Activated CD4-positive, alpha-beta T cell treated with anti-CD3 and anti-CD28 coated beads for 48 hours (primary cell): ENCODE data around the gene NEDD4L.
"Not testable (repeated sequence)": the region's sequence is repeated elsewhere in the genome, so short reads cannot be mapped to it uniquely, and the experiment has no call there.

Source experiments
- DNase-seq: peaks from one replicate; pipeline ENCODE4 v3.0.0-alpha.2; 2020

The NEDD4L gene

DNA sequence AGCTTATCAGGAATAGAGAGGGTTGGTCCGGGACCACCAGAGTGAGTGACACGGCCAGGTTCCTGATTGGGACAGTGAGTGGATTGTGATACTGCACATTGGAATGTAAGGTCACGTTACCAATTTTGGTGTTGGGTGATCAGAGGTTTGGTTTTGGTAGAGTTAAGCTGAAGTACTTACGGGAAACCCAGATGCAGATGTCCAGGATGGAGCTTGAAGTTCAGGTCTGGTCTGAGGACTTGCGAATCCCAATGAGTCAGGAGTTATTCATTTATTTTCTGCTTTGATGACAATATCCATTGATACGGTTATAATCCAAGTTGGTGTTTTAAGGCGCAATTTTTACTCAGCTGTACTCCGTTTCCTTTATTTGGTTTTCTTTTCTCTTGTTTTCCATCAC is 311.2 kb downstream of the NEDD4L start:
- DNase-seq: no peak

DNA sequence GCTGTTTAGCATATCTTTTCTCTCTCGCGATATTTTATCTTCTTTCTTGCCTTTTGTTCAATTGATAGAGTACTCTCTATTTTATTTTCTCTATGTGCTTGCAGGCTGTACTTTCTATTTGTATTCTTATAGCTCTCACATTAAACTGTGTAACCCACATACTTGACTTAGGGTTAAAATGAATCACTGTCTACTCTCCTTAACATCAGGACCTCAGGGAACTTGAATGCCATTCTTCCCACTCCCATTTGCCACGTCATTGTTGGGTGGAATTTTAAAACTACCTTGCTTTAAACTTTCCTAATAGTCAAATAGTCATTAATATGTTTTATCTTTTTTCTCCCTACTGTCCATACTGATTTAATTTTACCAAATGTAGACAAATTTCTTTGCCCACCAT is 315.2 kb downstream of the NEDD4L start:
- no peak for DNase-seq

DNA sequence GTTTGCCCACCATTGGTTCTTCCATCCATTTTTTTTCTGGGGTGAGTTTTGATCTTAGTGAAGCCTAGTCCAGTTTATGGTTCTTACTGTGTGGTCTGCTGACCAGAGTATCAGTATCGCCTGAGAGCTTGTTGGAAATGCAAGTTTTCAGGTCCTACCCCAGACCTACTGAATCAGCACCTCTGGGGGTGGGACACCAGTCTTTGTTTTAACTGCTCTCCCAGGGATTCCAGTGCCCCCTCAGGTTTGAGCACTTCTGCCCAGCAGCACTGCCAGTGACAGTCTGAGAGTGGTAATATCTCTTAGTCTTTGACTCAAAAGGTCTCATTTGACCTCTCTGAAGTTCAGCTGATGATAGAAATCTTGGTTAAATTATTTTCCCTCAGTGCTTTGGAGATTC is 315.6 kb downstream of the NEDD4L start:
- DNase-seq: no peak

DNA sequence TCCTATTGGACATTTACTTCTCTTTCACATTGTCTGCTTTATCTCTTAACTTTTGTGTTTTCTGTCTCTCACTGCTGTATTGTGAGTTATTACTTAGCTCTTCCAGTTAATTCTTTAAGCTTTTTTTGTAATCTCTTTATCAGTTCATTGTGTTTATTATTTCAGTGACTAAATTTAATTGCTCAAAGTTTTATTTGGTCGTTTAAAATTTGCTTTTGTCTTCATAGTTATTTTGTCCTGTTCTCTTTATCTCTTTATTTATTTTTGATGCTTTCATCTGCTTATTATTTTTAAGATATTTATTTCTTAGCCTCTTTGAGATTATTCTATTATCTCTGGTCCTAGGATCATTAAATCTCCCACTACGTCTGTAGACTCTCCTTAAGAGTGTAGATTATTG is 316.3 kb downstream of the NEDD4L start:
- DNase-seq: no peak

DNA sequence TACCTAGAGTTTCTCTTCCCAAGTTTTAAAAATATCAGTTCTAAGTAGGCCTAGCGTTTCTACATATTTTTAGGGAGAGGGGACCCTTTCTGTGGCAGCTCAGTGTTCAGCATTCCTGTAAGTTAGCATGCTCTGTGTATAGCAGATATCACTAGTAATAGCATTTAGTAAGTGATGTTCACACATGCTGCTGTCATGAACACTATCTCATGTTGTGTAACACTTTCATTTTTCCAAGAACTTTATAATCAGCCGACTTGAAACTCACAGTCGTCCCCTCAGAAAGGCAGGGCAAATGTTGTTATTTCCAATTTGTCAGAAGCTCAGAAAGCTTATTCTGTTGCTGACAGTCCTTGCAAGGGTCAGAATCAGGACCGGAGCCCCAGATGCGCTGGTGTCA is 317.2 kb downstream of the NEDD4L start:
- DNase-seq: no peak

DNA sequence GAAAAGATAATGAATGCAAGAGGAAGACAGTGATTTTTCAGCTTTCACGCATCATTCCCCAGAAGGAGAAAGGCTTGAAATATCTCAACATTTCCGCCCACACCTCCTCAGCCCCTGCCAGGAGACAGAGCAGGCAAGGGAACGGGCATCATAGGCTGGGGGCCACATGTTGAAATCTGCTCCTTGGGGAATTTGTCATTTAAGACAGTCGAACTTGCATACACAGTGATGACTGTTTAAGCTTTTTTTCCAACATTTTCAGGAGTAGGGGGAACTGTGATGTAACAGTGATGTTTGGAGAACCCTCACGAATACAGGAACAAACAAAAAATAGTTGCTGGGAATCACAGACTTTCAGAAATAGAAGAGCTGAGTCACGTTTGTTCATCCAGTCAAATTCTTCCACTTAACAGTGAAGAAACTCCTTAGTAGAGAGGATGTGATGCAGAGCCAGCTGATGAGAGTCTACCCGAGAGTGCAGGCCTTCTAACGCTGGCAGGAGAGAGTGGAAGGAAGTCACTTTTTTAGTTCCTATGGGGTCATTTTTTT is 318.1 kb downstream of the NEDD4L start:
- no peak for DNase-seq

DNA sequence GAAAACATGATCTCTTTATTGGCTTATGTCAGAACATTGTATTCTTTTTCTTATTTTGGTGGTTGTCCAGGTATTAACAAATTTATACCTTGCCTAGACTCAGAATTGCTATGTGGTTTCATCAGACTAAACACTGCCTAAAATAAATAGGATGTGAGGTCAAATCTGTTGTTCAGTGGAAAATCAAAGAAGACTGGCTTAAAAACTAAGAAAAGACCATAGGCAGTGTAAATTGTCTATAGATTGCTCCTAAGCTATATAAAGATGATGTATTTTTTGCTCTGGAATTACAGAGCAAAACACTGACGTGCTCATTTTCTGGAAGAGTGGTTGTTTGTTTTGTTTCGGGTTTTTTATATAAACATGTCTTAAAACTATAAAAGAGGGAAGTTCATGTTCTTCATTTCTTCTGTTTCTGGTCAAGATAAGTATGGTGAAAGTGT is 318.8 kb downstream of the NEDD4L start:
- DNase-seq: no peak

DNA sequence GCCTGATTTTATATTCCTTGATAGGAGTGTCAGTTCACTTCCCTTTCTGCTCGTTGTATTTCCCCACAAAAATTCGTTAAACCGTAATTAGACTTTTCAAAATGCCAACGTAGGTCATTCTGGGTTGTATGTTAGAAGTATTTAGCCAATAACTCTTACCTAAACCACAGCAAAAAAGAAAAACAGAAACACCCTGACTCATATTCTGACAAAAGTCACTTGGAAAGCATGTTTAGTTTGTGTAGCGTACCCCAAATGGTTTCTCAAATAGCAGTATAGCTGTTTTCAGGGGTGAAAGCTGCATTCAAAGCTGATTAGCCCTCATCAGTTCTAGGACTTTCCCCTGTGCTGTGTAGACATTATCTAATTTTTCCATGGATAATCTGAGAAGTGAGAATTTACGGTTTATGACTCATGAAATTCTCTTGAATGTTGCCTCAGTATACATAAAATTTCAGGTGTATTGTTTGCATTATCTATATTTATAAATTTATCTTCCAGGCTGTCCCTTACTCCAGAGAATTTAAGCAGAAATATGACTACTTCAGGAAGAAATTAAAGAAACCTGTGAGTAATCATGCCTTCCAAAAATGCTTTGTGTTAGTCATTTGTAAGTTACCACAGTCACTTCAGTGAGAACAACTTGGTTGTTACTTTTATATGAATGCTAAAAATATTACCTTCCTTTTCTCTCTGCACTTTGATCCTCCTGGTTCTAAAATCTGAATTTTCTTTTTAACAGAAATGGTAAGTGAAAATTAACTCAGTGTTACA is 319.9 kb downstream of the NEDD4L start:
- DNase-seq: no peak

DNA sequence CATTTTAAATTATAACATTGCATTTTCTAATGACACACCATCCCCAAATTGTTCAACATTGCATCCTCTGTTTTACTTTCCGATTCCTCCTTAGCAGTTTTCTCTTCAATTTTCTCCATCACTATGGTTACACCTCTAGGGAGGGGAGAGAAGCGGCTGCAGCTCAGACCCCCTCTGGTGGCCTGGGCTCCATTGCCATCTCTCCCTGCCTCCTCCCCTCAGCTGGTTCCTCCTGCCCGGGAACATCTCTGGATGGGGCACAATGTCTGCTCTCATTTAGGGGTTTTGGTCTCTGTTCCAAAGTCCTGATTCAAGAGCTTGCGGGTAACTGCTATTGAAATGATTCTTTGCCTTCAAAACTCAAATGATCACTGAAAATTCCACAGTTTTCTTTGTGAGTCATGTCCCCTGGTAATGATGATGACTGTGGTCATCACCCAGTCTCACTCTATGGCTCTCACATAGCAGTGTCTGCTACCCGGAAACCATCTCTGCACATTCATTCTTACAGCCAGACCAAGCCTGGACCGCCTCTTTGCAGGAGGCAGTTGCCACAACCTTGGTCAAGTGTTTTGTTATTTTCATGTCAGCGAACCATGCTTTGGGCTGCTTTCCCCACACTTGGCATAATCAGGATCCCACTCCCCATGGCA is 321.0 kb downstream of the NEDD4L start:
- no peak for DNase-seq

DNA sequence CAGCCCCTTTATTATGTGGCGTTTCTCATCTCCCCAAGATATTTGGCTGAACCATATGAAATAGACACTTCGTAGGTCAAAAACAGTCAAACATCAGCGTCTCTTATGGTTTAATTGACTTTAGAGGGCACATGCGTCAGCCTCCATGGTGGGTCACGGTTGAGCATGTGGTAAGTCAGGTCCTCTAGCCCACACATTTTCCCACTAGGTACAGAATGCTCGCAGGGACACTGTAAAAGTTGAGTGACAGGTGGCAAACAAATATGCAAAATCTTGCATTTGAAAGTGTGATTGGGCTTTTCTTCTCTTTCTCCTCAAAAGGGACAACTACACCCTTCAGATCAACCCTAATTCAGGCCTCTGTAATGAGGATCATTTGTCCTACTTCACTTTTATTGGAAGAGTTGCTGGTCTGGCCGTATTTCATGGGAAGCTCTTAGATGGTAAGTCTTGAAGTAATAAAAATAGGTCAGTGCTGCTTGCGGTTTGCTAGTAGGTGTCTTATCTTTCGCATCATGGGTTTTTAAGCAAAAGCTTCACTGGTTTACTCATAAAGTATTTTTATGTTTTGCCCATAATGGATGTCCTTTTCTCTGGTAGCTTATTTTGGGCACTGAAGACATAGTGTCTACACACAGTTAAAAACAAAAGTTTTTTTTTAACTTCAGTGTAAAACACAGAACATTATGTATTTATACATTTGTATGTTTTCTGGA is 323.6 kb downstream of the NEDD4L start:
- no peak for DNase-seq

DNA sequence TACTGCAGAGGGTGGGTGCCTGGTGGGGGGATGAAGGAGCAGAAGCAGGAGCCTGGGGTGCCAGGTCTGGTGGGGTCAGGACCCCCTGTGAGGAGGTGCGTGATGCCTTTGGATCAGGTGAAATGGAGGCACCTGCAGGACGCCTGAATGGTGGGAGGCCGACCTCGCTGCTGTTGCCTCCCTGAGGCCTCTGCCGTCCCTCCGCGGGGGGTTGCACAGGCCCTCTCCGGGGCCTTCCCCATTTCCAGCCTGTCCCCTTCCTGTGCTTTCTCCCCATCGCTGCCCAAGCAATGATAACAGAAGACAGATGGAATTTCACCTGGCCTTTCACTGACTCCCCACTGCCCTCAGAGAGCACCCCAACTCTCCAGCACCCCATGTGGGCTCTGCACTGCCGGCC is 325.6 kb downstream of the NEDD4L start:
- DNase-seq: no peak

DNA sequence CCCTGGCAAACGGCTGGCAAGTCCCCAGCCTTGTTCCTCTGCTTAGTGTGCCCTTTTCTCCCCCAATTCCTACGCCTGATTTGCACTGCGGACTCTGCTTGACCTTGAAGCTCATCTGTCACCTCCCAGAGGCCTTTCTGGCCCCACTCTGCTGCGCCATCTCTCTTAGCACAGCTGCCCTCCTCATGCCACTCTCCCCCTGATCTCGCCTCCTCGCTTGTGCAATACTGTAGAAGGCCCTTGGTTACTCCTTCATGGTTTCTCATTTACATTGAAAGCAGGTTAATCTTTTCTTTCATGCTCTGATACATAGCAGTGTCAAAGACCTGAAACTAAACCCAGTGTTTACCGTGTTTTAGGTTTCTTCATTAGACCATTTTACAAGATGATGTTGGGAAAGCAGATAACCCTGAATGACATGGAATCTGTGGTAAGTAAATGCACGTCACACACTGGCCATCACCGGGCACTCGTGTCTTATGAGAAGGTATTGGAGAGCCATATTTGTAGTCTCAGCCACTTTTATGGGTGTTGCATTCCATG is 326.1 kb downstream of the NEDD4L start:
- no peak for DNase-seq

DNA sequence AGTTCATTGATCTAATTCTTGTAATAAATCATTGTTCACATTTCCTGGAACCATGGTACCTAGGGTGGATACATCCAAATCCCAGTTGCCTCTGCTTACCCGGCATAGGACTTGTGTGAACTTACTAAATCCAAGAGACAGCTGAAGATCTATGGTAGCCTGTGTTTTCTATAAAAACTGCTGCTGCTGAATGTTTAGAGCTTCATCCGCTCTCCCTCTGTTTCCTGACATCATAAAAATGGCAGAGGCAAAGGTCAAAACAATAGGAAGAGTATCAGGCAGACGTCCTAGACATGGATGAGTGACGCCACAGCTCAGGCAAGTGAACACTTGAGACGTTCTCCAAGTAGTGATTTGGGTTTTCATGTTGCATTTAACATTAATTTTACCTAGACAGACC is 326.6 kb downstream of the NEDD4L start:
- DNase-seq: no peak

DNA sequence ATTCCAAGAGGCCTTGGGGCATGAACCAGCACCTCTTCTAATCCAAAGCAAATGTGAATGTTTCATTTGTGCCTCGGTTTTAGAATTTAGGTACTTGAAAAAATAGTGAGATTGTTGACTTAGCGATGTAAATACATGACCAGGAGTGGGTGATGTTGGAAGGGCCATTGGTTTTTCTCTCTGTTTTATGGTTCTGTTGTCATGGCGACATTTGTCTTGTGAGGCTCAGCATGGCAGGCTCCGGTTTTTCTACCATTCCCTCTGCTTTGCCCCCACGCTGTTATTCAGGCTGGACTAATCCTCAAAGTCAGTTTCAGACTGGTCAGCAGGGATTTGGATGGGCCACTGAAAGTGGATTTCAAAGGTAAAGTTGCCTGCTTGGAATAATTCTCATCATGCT is 329.5 kb downstream of the NEDD4L start:
- DNase-seq: no peak

DNA sequence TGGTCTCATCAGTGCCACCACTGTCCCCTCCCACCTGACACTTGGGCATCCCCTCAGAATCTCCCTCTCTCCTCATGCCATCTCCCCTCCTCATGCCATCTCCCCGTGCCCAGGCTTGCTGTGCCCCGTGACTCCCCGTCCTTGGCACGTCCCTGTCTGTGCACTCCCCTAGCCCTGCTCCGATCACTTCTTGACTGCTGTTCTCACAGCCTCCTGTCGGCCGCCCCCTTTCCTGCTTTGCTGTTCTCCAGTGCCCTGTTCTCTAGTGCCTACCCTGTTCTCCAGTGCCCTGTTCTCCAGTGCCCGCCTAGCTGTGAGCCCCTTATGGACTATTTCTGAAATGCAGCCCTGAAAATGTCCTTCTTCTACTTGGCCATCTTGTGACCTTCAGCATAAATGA is 331.0 kb downstream of the NEDD4L start:
- DNase-seq: no peak

DNA sequence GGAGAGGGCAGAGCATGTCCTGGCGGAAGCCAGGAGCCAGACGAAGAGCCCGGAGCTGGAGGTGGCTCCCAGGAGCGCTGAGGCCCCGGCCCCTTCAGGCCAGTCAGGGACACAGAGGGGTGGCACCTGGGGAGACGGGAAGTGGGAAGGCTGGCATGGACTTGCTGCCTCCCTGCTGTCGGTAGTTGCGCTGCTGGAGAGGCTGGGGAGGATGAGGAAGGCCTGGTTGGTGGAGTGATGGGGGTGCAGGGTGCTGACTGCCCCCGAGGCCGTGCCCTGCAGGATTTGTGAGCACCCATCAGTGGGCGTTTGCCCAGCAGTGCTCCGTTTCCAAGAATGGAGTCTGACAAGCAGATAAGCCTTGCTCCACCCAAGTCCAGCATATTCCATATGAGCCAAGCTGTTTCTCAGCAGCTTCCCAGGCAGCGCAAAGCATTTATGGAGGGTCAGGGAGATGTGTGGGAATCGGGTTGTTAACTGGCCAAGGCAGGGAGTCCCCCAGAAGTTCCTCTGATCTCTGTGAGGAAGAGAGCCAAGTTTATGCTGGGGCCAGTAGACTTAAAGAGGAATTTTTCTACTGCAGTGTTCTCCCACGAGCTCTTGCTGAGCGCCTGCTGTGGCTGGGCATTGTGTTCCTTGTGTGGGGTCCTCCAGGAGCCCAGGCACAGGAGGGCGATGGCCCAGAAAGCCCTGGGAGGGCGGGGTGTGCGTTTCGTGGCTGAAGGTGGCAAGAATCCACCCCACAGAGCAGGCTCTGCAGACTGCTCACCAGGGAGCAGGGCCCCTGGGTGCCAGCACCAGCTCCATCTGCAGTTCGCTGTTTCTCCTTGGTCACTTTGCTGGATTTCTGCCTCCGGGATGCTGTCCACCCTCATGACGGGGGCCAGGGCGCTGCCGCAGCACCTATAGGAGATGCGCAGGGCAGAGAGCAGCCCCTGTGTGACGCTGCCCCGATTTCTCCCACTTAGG is 334.7 kb downstream of the NEDD4L start:
- no peak for DNase-seq

DNA sequence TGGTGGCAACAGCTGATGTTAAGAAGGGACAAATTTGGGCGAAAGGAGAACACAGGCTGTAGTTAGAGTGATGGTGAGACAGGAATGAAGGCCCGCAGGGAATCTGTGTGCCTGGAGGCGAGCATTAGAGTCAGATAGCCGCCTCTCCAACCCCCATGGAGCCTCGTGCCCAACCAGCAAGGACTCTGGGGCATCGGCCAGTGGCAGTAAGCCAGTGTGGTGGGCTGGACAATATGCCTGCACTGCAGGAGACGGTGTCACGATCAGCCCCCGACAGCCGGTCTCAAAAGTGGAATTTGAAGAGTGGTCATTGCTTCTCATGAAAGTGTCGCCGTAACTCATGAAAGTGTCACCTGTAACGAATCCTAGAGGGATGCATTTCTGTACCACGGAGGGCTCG is 335.4 kb downstream of the NEDD4L start:
- no peak for DNase-seq

DNA sequence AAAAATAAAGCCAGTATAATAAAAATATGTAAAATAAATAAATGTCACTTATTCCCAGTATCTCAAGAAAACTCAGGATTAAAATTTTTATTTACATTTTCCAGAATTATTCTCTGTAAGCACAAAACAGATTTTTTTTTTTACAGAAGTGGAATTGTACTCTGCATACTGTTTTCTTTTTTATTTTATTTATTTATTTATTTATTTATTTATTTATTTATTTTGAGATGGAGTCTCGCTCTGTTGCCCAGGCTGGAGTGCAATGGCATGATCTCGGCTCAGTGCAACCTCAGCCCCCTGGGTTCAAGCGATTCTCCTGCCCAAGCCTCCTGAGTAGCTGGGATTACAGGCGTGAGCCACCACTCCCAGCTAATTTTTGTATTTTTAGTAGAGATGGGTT is 336.1 kb downstream of the NEDD4L start:
- not testable (repeated sequence) for DNase-seq

DNA sequence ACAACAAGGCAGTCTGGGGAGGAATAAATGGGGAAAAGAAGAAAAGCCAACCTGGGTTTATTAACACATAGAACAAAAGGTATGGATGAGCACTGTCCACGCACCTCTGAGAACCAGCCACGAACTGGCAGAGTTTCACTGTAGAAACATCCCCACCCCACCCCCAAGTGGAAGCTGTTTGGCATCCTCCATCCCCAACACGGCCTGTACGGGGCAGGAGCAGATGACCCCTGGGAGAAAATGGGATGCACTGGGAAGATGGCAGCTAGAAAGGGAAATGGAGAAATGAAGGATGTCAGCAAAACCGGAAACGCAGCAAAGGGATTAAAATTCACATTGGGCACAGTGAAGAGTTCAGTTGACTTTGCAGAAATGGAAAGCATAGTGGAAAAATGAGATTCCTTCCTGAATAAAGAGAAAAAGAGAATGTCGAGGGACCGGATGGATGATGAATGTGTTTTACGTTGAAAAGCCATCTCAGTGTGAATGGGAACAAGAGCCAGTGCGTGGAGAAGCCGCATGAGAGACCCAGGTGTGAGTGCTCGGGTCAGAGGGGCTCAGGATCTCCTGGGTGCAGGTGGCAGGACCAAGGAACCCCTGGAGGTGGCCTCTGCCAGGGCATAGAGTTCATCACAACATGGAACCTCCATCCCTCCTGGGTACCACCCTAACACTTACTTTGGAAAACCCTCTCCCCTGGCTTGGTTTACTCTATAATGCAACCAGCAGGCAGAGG is 337.8 kb downstream of the NEDD4L start:
- no peak for DNase-seq

DNA sequence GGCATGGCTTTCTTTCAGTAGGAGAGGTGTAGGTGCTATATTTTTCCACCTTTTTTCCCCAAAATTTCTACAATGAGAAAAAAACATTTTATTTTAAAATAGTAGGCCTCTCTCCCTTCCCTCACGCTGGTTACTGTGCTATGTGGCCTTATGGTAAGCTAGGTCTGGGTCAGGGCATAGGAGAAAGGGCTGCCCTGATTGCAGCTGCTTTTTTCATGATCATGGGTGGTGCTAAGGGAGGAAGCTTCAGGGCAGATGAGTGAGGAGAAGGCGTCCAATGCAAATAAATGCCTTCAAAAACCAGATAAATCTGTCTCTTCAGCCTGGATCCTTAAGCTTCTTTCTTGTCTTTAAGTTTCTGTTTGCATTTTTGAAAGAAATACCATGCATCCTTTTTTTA is 338.4 kb downstream of the NEDD4L start:
- DNase-seq: no peak

DNA sequence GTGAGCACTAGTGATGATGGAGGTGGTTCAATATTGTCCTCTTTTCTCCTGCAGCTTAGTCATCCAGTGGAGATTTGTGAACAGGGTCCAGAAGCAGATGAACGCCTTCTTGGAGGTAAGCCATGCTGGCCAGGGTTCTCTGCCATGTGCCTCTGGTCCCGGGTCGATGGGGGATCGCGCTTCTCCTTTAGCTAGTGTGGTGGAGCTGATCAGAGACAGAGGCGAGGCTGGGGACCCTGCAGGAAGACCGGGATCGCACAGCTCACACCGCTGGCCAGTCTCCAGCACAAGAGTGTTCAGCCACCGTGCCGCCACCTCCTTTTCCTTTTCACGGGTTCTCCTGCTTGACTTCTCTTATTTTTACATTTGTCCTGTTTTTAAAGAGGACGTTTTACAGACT is 341.4 kb downstream of the NEDD4L start:
- DNase-seq: no peak

DNA sequence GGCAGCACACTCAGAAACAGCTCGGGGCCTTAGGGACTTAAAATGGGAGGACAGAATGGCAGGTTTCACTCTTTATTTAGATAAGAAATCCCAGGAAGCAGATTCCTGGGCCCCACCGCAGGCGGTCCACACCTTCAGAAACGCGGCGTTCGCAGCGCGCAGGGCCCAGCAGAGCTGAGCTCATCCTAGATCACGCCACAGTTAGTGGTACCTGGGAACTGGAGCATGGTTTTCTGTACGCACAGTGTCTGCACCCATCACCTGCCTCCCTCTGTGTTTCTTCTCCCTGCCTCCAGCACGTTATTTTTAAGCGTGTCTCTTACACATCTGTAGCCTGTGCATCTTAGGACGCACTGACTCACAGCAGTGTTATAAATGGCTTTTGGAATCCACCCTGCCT is 342.8 kb downstream of the NEDD4L start:
- no peak for DNase-seq
